Kasumi-1 (cell line): ENCODE results near the gene SDHA.
"Not testable (repeated sequence)": the region's sequence is repeated elsewhere in the genome, so short reads cannot be mapped to it uniquely, and the experiment has no call there.

Experiments used
- DNase-seq, 2 experiments: peaks; one replicate each; lab custom pipeline; 2025; lab: John Stamatoyannopoulos, UW

Gene SDHA

DNA sequence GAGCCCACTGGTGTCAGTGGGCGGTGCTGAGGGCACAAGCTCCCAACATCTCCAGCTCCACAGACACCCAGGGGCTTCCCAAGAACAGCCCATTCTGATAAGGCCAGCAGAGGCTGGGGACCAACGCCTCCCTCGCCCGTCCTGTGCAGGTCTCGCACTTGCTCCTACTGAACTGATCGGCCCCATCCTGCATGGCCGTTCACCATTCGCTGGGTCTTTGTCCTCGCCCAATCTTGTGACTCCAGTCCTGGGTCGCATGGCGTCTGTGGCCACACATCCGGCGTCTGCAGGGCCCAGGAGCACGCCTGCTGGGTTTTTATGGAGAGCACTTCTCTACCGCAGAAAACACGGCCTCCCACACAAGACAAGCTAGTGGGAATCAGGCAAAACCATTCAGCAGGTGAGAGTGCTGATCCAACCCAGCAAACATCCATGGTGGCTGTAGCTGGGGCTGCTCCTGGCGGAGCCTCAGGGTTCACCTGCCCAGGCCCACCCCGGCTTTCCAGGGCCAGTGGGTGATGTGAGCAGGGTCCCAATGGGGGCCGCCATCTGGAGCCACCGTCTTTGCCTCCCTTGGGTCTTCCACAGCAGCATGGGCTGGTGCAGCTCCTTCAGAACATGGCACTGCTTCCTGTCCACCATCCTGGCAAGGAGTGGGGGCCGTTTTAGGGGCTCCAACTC, 19.5 kb upstream of the SDHA start:
- no peak for DNase-seq

DNA sequence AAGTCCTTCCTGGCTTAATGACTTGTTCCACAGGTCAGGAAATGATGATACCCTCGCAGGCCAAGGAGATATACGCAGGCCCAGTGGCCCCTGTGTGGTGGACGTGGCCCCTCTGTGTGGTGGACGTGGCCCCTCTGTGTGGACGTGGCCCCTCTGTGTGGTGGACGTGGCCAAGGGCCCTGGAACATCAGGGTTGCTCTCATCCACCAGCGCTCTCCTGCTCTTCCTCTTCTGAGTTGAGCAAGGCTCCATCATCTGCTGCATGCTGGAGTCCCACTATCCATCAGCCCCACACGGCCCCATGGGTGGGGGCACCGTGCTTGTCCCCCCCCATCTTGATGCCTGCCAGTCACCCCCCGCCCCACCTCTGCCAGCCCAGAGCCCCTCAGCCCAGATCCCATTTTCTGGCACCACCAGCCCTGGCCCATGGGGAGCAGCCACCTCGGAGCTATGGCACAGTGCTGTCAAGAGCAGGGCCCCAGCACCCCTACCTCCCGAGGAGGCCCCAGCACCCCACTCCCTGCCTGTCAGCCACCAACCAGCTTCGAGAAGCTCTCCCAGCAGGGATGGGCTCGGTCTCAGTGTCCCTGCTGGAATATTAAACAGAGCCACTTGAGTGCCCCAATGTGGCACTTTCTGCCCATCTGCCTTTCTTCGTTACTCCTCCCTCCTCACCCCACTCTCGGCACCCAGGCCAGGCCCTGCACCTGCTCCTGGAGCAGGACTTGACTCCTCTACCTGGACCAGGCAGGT, 18.7 kb upstream of the SDHA start:
- DNase-seq, result no peak

DNA sequence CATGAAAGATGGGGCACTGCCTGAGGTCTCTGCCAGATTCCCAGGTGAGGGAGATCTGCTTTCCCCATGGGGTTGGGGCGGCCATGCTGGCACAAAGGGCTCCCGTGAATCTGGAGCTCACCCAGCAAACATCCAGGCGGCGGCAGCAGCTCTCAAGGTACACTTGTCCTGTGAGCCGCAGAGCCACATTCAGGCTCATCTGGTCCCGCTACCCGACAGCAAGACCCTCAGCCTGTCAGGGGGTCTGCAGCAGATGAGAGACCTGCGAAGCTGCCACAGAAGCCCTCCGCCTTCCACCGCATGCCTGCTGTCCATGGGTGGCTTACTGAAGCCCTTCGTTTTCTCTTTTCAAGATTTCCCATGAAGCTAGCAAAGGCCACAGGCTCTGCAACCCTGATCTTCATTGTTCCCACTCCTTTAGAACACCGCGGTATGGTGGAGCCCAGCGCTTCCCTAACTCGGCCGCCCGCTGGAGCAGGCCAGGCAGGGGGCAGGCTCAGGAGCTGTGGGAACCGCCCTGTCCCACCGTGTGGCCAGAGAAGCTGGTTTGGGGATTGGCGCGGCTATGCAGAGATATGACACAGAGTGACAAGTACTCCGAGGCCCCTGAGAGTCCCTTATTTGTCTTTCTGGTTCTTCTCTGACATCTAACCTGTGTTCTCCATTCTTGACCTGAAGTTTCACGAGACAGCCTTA, 18.0 kb upstream of the SDHA start:
- no peak for DNase-seq

DNA sequence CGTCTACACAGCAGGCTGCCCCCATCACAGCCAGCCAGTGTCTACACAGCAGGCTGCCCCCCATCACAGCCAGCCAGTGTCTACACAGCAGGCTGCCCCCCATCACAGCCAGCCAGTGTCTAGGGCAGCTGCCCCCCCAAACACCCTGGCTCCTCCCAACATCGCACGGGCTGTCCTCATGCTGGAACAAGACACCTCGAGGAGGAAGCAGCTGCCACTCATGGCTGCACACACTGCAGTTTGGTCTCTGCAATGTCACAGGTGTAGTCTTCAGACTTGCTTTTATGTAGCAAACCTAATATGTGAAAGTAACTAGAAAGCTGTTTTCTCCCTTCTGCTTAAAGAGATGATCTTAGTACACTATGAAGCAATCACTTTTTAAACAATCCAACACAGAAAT, 17.1 kb upstream of the SDHA start:
- DNase-seq, result no peak

DNA sequence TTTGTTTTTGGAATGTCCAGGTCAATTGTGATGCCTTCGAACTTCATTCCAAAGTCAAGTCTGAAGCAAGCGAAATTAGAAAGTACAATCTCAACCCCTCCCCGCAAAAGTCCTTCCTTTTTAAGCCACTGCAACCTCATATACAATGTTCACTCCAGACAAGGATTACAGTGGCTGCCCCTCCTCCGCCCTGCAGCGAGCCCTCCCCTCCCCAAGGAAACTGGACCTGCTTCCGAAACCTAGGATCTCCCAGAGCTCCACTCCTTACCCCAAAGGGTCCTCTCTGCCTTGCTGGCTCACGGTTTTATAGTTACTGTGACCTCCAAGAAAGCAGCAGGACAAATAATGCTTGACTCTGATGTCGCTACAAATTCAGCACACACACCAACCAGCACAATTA, 16.4 kb upstream of the SDHA start:
- DNase-seq, result no peak

DNA sequence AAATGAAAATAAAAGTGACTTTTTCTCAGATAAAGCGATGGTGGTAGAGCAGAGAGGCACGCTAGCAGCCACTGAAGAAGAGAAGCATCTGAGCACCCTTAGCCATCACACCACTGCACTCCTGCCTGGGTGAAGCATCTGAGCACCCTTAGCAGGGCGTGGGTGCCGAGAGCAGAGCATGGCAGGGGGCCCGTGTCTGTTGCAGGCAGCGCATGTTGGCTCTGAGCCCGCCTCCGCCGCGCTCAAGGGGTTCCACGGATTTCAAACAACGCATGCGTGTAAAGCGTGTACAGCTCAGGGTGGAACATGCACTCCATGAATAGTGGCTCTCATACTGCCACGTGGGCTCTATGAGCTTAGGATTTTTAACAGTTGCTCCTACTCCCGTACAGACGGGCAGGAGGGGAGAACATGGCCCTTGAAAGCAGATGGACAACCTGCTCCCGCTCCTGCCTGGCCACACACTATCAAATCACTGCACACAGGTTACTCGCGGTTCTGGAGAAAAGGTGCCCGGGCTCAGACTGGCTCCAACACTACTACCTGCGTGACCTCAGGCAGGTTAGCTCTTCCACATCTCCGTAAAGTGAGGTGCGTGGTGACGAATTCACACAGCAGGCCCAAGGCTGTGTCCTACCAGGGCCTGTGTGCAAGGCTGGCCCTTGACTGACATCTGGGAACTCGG, 14.7 kb upstream of the SDHA start:
- no peak for DNase-seq

DNA sequence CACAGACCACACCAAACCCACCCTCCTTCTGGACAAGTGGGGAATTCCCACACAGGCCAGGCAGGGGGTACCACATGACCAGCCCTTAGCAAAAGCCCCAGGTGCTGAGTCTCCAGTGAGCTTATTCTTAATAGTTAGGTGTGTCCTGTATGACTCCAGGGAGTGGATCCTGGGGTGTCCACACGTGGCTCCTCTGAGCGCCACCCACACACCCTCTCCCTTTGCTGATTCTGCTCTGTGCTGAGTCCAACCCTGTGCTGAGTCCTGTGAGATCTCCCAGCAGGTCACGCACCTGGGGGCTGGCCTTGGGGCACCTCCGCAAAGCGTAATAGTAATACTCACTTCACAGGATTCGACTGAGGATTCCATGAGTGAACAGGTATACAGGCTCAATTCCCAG, 14.1 kb upstream of the SDHA start:
- DNase-seq, result no peak

DNA sequence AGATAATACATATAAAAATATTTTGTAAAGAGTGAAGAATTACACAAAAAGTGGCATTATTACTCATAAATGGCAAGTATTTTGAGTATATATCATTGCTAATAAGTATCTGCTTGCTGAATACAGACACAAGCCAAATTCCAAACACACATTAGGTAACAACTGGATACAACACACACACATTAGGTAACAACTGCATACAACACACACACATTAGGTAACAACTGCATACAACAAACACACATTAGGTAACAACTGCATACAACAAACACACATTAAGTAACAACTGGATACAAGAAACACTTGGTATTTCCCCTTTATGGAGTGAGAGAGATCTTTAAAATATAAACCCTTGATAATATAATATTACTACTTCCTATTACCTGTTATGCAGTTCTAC, 13.7 kb upstream of the SDHA start:
- no peak for DNase-seq

DNA sequence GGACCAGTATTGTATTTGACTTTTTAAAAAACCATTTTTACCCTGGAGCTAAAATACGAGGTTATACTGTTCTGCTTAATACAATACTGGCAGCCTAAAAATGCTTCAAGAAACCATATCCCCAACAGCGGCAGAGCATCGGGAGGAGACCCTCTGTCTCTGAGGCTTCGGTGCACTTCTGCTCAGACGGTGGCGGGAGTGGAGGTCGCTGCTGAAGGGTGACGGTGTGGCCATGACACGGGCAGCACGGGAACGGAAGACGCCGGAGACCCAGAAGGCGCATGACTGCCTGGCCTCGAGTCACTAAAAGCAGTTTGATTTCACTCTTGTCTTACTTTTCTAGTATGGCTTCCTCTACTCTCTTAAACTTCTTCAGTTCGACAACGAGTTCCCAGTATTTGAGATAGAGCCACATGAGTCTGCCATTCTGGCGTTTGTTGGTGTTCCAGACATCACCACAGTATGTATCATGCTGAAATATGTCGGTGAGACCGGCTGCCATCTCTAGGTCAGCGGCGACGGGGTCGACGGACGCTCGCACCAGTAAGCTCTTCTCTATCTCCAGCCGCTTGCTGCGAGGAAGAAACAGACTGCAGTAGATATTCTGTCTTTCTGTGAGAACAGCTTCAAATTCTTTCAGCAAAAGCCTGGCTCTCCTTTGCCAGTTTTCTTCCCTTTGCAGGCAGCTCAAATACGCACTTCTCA, 13.0 kb upstream of the SDHA start:
- DNase-seq, result no peak

DNA sequence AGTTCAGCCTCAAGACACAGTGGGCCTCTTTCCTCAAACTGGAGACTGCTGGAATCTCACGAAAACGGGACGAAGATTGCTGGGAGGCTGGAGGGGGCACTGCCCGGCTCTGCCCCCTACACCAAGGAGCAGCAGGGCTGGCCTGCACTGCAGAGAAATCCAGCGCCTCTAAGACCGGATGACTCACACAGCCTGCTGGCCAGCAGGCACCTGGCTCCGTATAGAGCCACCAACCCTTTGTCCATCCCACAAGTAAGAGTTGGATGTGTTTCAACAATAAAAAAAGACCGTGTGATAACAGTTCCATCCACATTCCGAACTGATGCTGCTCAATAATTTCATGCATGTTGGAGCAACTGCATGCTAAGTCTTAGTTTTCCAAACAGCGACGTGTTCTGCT, 11.7 kb upstream of the SDHA start:
- DNase-seq, result no peak

DNA sequence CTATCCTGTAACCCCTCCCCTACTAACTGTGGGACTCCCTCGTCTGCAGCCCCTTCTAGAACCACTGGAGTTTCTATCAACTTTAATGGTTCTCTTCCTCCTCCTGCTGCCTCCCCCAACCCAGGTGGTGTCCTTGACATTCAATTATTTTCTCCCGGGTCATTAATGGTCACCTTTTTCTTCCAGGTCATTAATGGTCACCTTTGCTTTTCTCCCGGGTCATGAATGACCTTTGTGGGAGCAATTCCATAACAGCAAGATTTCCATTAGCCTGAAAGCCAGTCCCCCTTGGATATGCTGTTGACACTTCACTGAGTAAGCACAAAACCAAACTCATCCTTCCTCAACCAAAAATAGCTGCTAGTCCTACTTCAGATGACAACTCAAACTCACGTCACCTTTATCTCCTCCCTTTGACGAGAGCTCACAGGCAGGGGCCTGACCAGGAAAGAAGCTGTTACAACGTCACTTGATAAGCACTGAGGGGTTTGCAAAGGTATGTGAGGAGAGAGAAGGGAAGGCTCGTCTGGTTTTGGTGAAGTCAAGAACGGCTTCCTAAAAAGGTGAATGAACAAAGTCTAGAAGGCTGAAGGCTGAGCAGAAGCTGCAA, 11.1 kb upstream of the SDHA start:
- DNase-seq, result no peak

DNA sequence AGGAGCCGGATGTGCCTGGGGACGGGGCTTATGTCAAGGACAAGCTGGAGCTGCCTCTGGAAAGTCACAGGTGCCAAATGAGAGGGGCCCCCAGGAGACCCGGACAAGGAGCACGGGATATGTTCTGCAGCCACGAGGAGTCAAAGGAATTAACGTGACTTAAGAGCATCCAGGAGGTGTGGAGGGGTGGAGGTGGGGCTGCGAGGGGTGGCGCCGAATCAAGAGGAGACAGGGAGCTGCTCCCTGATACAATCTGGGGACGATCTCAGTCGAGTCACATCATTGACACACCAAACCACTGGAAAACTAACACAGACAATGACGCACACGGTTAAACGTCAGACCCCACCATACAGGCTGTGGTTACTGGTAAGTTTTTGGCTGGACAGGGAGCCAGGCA, 10.5 kb upstream of the SDHA start:
- DNase-seq, result no peak

DNA sequence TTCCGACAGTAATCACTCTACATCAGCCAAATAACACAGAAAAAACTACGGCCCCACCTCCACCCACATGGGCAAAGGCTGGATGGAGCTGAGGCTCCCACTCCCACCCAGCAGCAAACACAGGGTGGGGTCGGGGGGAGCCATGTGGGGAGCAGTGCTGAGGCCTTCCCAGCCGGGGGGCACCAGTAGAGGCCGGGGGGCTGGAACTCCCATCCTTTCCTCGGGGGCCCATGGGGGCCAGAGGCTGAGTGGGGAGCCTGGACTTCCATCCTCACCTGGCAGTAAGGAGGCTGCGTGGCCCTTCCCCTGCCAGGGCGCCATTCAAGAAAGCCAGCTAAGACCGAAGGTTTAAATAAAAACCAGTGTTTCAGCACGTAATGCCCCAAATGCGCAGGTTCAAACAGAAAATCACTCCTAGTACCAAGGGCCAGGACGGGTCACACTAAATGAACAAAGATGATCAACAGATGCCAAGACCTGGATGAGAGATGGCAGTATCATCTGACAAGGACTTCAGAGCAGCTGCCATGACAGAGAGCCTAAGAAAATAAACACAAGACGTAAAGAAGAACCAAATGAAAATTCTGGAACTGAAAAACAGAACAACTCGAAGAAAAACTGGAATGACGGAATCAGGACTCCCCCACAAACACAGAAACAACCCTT, 9.5 kb upstream of the SDHA start:
- no peak for DNase-seq

DNA sequence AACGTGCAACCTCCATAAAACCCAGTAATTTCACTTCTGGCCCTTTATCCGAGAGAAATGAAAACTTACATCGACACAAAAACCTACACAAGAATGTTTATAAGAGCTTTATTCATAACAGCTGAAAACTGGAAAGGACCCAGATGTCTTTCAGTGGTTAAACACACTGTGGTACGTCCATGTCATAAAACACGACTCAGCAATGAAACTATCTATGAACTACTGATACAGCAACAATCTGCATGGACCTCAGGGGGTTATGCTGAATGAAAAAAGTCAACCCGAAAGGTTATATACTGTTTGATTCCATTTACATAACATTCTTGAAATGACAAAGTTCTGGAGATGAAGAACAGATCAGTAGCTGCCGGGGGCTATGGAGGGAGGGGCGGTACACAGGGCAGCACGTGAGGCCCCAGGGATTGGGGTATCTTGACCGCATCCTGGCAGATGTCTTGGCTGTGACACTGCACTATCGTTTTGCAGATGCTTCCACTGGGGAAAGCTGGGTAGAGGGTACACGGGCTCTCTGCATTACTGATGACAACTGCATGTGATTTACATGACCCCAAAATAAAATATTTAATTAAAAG, 4.2 kb upstream of the SDHA start:
- DNase-seq, result no peak

DNA sequence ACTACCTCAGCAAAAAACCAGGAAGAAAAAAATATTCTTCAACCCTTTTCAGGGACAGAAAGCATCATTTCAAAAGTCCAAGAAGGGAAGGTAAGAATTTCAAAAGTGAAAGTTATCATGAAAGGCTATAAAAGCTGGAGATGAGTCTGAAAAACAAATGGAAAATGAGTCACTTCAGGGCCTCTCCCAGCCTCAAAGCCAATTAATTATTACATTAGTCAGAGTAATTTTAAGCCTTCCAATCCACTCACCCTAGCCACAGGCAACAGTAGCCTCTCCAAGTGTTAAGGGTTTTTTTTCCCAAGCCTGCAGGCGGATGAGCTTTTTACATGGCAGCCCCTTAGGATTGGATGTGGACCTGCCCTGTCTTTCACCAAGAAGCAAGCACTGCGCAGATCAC, 2.9 kb upstream of the SDHA start:
- DNase-seq, result not testable (repeated sequence)

DNA sequence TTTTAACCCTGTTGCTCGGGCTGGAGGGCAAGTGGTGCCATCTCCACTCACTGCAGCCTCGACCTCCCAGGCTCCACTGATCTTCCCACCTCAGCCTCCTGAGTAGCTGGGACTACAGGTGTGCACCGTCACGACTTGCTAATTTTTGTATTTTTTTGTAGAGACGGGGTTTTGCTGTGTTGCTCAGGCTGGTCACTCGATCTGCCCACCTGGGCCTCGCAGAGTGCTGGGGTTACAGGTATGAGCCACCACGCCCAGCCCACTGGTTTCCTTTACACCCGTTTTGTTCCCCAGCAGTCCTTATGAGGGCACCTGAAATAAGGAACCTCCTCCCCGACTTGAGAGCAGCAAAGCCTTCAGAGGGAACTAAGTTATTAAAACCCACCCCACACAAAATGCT, 2.0 kb upstream of the SDHA start:
- DNase-seq, result not testable (repeated sequence)

DNA sequence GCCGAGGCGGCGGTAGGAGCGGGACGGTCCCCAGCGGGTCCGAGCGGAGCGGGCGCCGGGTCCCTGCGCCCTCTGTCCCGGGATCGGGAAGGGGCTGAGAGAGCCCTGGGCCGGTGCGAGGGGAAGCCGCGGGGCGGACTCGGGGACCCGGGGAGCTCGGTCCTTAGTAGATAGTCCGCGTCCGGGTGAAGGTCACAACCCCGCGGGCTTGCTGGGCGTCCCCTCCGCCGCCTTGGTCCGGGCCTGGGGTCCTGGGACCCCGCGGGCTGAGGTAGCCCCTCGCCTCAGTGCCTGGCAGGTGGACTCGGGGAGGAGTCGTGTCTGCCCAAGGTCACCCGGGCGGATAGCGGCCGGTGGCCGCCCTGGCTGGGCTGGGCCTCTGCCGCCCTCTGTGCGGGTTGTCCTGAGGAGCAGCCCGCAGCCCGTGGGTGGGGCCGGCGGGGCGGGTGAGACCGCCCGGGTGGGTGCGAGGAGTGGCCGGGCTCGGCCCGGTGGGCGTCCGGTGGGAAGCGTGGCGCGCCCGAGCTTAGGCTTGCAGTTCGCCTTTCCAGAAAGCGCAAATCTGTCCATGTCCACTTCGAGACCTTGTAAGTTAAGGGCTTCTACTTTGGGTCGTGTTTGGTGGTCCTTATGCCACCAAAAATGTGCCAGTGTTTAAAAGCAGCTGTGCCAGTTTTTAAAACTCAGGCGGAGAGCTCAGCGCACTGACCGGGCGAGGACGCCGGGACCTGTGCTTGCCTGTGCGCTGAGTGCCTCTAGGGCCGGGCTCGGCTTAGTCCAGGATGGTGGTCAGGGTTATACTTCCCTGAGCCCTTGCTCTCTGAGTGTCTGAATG, 554 bp downstream of the SDHA start:
- DNase-seq, result no peak

DNA sequence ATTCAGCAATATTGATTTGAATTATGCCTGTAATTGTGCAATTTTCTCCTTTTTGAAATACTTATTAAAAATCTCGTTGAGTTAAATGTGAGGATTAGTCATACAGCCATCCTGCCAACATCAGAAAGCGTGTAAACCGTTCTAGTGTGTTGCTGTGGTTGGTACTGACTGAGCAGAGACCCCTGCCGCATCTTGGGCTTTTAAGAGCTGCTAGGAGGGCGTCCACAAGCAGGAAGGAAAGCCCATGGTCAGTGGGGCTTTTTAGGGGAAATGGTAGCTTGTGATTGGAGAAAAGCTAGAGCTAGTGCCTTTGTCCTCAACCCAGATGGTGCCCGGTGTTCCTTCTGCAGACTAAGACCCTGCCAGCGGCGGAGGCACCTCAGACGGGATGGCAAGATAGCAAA, 1.3 kb downstream of the SDHA start:
- peak; percentile 10 to 40 for DNase-seq

DNA sequence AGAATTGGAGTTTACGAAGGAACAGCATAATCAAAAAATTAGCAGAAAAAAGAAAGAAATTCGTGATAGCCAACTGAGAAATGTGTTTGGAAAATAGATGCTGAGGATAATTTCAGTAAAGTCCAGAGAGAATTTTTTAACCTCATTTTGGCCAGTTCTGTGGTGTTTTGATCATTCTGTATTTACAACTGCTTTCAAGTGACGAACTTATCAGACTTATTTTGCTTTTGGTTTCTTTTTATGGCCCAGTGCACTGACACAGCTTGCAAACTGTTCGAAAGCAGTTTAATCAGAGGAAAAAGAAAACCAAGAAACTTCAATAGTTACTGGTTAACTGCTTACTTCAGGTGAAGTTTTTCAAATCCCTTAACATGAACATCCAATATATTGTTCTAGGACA, 1.9 kb downstream of the SDHA start:
- DNase-seq, result no peak
